BJ (cell line): Measurements from ENCODE around the gene CCSER2. TPM values are rescaled to one million over a fixed set of nuclear protein-coding genes. Genes with fewer than 3 reads are reported as not detected.

Source experiments
- CTCF ChIA-PET: fragments of 350-600 bp; formaldehyde crosslinking; extraction: SDS; loops from one replicate; lab custom pipeline; 2021; ENCODE audit warnings: antibody characterized with exemption, inconsistent platforms; lab: Yijun Ruan, JAX
- POLR2A ChIA-PET: fragments of 300-600 bp; sonication (Branson Sonifier 250); formaldehyde crosslinking; extraction: SDS; loops from one replicate; lab custom pipeline; 2021; ENCODE audit warnings: antibody characterized with exemption; lab: Charles Lee
- DNase-seq: peaks from one replicate; pipeline ENCODE4 v3.0.0-alpha.2; 2011; ENCODE audit warnings: low read depth
- H3K27me3 ChIP-seq: 2 replicates; pipeline ENCODE4 v1.6.0; 2011; ENCODE audit warnings: low read length; ENCODE audit not compliant: control insufficient read depth, insufficient read depth
- H3K36me3 ChIP-seq: 2 replicates; pipeline ENCODE4 v1.5.1; 2011; ENCODE audit warnings: low read length; ENCODE audit not compliant: control insufficient read depth, insufficient read depth
- H3K4me3 ChIP-seq: 2 replicates; pipeline ENCODE4 v1.5.1; 2011; ENCODE audit warnings: low read depth, mild to moderate bottlenecking, control low read depth, low read length
- CTCF ChIP-seq: IDR thresholded peaks from 2 replicates; pipeline ENCODE4 v1.5.1; 2011; ENCODE audit warnings: low read depth, mild to moderate bottlenecking, control low read depth, inconsistent platforms, low read length, moderate library complexity; ENCODE audit not compliant: insufficient read depth
- polyA plus RNA-seq: library from polyadenylated mRNA; depleted of rRNA; stranded (reverse); fragments of >200 nt; gene quantifications from 2 replicates; pipeline ENCODE4 v1.2.3, GENCODE V29; 2011

CCSER2 gene
- polyA plus RNA-seq, 1 experiment = 28.7 TPM

- ChIA-PET CTCF (interaction anchor here (1.3 kb wide), 1 partner anchor 44 kb away, joined by 4 read pairs; no protein-coding TSS in a partner anchor), POLR2A (no interaction called here)
- no peak for TF ChIP-seq CTCF
- H3K4me3 ChIP-seq = no peak overlapping the region
- H3K36me3 ChIP-seq = no peaks in the 10 kb centered on the region
- no peaks in the 10 kb centered on the region for H3K27me3 ChIP-seq
- DNase-seq = no peak
Observed at GRCh38 chr10:84308021-84308420, 20.4 kb upstream of the CCSER2 start.

- TF ChIP-seq CTCF = no peak
- DNase-seq = no peak
- Histone ChIP-seq H3K36me3 (no peaks in the 10 kb centered on the region), H3K4me3 (no peak overlapping the region), H3K27me3 (no peaks in the 10 kb centered on the region)
- POLR2A ChIA-PET = no interaction called here
- CTCF ChIA-PET = no interaction called here
Observed at GRCh38 chr10:84308481-84309304, 19.7 kb upstream of the CCSER2 start.

GRCh38 chr10:84310470-84310869 lies 17.9 kb upstream of the CCSER2 start:
- no peaks in the 10 kb centered on the region for H3K27me3 ChIP-seq
- no peak for TF ChIP-seq CTCF
- ChIA-PET POLR2A (no interaction called here), CTCF (interaction anchor here (0.9 kb wide), 1 partner anchor 46 kb away, joined by 3 read pairs; no protein-coding TSS in a partner anchor)
- no peak overlapping the region for H3K4me3 ChIP-seq
- DNase-seq = no peak
- H3K36me3 ChIP-seq = no peaks in the 10 kb centered on the region

GRCh38 chr10:84311576-84311975 lies 16.8 kb upstream of the CCSER2 start:
- no peak overlapping the region for H3K4me3 ChIP-seq
- no peak for TF ChIP-seq CTCF
- ChIA-PET CTCF (interaction anchor here (0.9 kb wide), 1 partner anchor 47 kb away, joined by 3 read pairs; no protein-coding TSS in a partner anchor), POLR2A (no interaction called here)
- no peaks in the 10 kb centered on the region for H3K36me3 ChIP-seq
- no peaks in the 10 kb centered on the region for H3K27me3 ChIP-seq
- DNase-seq = no peak

GRCh38 chr10:84312816-84313215 lies 15.6 kb upstream of the CCSER2 start:
- DNase-seq = no peak
- CTCF ChIA-PET = no interaction called here
- POLR2A ChIA-PET = no interaction called here
- Histone ChIP-seq H3K36me3 (no peaks in the 10 kb centered on the region), H3K27me3 (no peaks in the 10 kb centered on the region), H3K4me3 (no peak overlapping the region)
- no peak for TF ChIP-seq CTCF
